Endothelial cell of umbilical vein (primary cell): ENCODE results near the gene TMEM132E. TPM values are rescaled to one million over a fixed set of nuclear protein-coding genes. Genes with fewer than 3 reads are reported as not detected.

Experiments
- BruUV-seq: library from RNA; stranded (reverse); fragments of 400-500 nt; replicated peaks from 2 replicates; lab custom pipeline; 2021; lab: Mats Ljungman, UMichigan
- CTCF ChIA-PET: fragments of 300-600, 350-600 bp; sonication (Branson Sonifier 250); formaldehyde crosslinking; loops from one replicate; lab custom pipeline; 2021; ENCODE audit warnings: antibody characterized with exemption, inconsistent platforms; lab: Charles Lee
- POLR2A ChIA-PET: fragments of 300-600, 350-600 bp; sonication (Branson Sonifier 250); formaldehyde crosslinking; loops from one replicate; lab custom pipeline; 2021; ENCODE audit warnings: antibody characterized with exemption, inconsistent platforms; lab: Charles Lee
- DNase-seq: peaks from one replicate; pipeline ENCODE4 v3.0.0-alpha.2; 2011; ENCODE audit warnings: low read depth, low spot score
- FAIRE-seq: peaks from 2 replicates; lab custom pipeline; 2011; peaks lifted over from hg19 to GRCh38; lab: Jason Lieb, UNC
- H2AFZ ChIP-seq: 2 replicates; pipeline ENCODE4 v1.6.0; 2012; ENCODE audit warnings: low read depth, low read length, control low read depth, inconsistent platforms
- H3K27ac ChIP-seq: 2 replicates; pipeline ENCODE4 v1.5.1; 2011; ENCODE audit warnings: low read depth, mild to moderate bottlenecking, control low read depth, low read length, moderate library complexity; ENCODE audit not compliant: insufficient read depth
- H3K27me3 ChIP-seq, 2 experiments: 2 replicates each; pipeline versions ENCODE4 v1.6.0 to v1.6.1; 2011; ENCODE audit warnings: low read length in 2 of 2, mixed read lengths in 1 of 2; ENCODE audit not compliant: control insufficient read depth in 2 of 2, insufficient read depth in 2 of 2
- H3K36me3 ChIP-seq, 2 experiments: 2 replicates in 1 of 2; 3 replicates in 1 of 2; pipeline ENCODE4 v1.5.1; 2011; ENCODE audit warnings: low read length in 2 of 2, mild to moderate bottlenecking in 1 of 2, moderate library complexity in 1 of 2; ENCODE audit not compliant: control insufficient read depth in 2 of 2, insufficient read depth in 2 of 2; ENCODE audit errors: extremely low read depth in 1 of 2
- H3K4me1 ChIP-seq: 3 replicates; pipeline ENCODE4 v1.5.1; 2011; ENCODE audit warnings: mild to moderate bottlenecking, low read length; ENCODE audit not compliant: control insufficient read depth, insufficient read depth; ENCODE audit errors: extremely low read depth
- H3K4me2 ChIP-seq: 2 replicates; pipeline ENCODE4 v1.6.1; 2011; ENCODE audit warnings: low read length, control low read depth, mixed read lengths; ENCODE audit not compliant: insufficient read depth
- H3K4me3 ChIP-seq, 3 experiments: fragments of 200-600 bp in 1 of 3; sonication (generic), shearing (Covaris generic) in 1 of 3; replicated peaks in 1 of 3; 2 replicates each; pipeline ENCODE4 v1.5.1; 2011 to 2016; ENCODE audit warnings: control low read depth in 3 of 3, low read length in 3 of 3, mild to moderate bottlenecking in 2 of 3, inconsistent platforms in 1 of 3, low read depth in 1 of 3, moderate library complexity in 1 of 3; ENCODE audit not compliant: insufficient read depth in 1 of 3
- H3K79me2 ChIP-seq: 2 replicates; pipeline ENCODE4 v1.6.0; 2012; ENCODE audit warnings: low read length, inconsistent platforms; ENCODE audit not compliant: control insufficient read depth, insufficient read depth
- H3K9ac ChIP-seq: replicated peaks from 2 replicates; pipeline ENCODE3; 2011; ENCODE audit warnings: low read length, control low read depth; ENCODE audit not compliant: insufficient read depth; ENCODE audit errors: extremely low read depth
- H3K9me1 ChIP-seq: replicated peaks from 3 replicates; pipeline ENCODE4 v1.6.0; 2011; ENCODE audit warnings: mild to moderate bottlenecking, low read length; ENCODE audit not compliant: control insufficient read depth, insufficient read depth; ENCODE audit errors: extremely low read depth
- H3K9me3 ChIP-seq: replicated peaks from 2 replicates; pipeline ENCODE4 v1.5.1; 2012; ENCODE audit warnings: low read length, inconsistent platforms; ENCODE audit not compliant: control insufficient read depth, insufficient read depth
- H4K20me1 ChIP-seq: replicated peaks from 2 replicates; pipeline ENCODE3; 2011; ENCODE audit warnings: mild to moderate bottlenecking, low read length; ENCODE audit not compliant: control insufficient read depth, insufficient read depth; ENCODE audit errors: extremely low read depth
- CTCF ChIP-seq, 2 donors: IDR thresholded peaks; 1 replicate in 1 of 2; 2 replicates in 1 of 2; pipeline ENCODE4 v1.5.1; 2011; ENCODE audit warnings: low read length in 2 of 2, mild to moderate bottlenecking in 2 of 2, moderate library complexity in 2 of 2, control low read depth in 1 of 2, inconsistent platforms in 1 of 2, low read depth in 1 of 2; ENCODE audit not compliant: insufficient read depth in 1 of 2; ENCODE audit errors: extremely low read depth in 1 of 2
- EZH2 ChIP-seq: IDR thresholded peaks from 2 replicates; pipeline ENCODE4 v1.6.1; 2012; ENCODE audit warnings: borderline replicate concordance, low read depth, mild to moderate bottlenecking, moderate library complexity, low read length, inconsistent platforms; ENCODE audit not compliant: severe bottlenecking
- FOS ChIP-seq: IDR thresholded peaks from 2 replicates; pipeline ENCODE4 v1.6.1; 2011; ENCODE audit warnings: mild to moderate bottlenecking, low read length, moderate library complexity, borderline replicate concordance; ENCODE audit not compliant: insufficient read depth
- GATA2 ChIP-seq: IDR thresholded peaks from 2 replicates; pipeline ENCODE4 v1.7.0; 2011; ENCODE audit warnings: low read depth, mild to moderate bottlenecking, moderate library complexity, mixed read lengths, low read length; ENCODE audit not compliant: insufficient read length, insufficient read depth
- JUN ChIP-seq: IDR thresholded peaks from 2 replicates; pipeline ENCODE4 v1.6.1; 2011; ENCODE audit warnings: borderline replicate concordance, low read depth; ENCODE audit not compliant: insufficient read length, insufficient read depth
- MAX ChIP-seq: IDR thresholded peaks from 2 replicates; pipeline ENCODE4 v1.6.1; 2011; ENCODE audit not compliant: insufficient read depth, insufficient read length
- MYC ChIP-seq: IDR thresholded peaks from one replicate; pipeline ENCODE4 v1.6.1; 2011; ENCODE audit warnings: mild to moderate bottlenecking, low read depth, low read length
- POLR2A ChIP-seq: IDR thresholded peaks from 2 replicates; pipeline ENCODE4 v1.6.1; 2012; ENCODE audit warnings: low read depth, mild to moderate bottlenecking, control low read depth, low read length
- POLR2AphosphoS5 ChIP-seq: IDR thresholded peaks from 2 replicates; pipeline ENCODE4 v1.6.1; 2012; ENCODE audit warnings: low read depth, mild to moderate bottlenecking, control low read depth, low read length, moderate library complexity; ENCODE audit not compliant: insufficient read depth
- dilution Hi-C: fragments of 300-500 bp; cut with MboI; formaldehyde crosslinking; loops from one replicate; pipeline ENCODE4 v1.15.0; 2019; ENCODE audit warnings: low sequenced_read_pairs; ENCODE audit not compliant: extremely low pct_ligation_motif_present
- intact Hi-C: fragments of 100-400 bp; cut with micrococcal nuclease; formaldehyde crosslinking; loops from one replicate; pipeline ENCODE4 v1.10.0; 2022
- polyA plus RNA-seq, 4 experiments: library from polyadenylated mRNA; depleted of rRNA in 3 of 4; stranded (reverse) in 3 of 4; unstranded in 1 of 4; fragments of >200 nt; gene quantifications; 2 replicates each; pipeline versions ENCODE4 v1.2.1 to v1.2.3, GENCODE V29; 2011 to 2012; ENCODE audit warnings: missing spikeins in 1 of 4
- total RNA-seq: library from RNA; stranded (reverse); gene quantifications from 2 replicates; pipeline ENCODE4 v1.2.3, GENCODE V29; 2021

The TMEM132E gene
- total and polyA plus RNA-seq, 2 donors (not counting 3 experiments of a cell fraction or from before 2014, with no cell fraction given): not detected

- H3K4me2 ChIP-seq: no peak overlapping the region
- no peak overlapping the region for H3K27ac ChIP-seq
- no peak for FAIRE-seq
- POLR2A ChIA-PET: no interaction called here
- no peaks in the 10 kb centered on the region for H3K79me2 ChIP-seq
- peaks cover 16 to 23% of the 10 kb centered on the region in 2 experiments for H3K27me3 ChIP-seq
- dilution Hi-C loops: no loop called here
- H3K9me1 ChIP-seq: no peaks in the 10 kb centered on the region
- CTCF ChIA-PET: no interaction called here
- no peaks in the 10 kb centered on the region for H3K9me3 ChIP-seq
- no peak overlapping the region for H2AFZ ChIP-seq
- no TSS peak for BruUV-seq
- H3K4me3 ChIP-seq: no peak overlapping the region
- no peaks in the 10 kb centered on the region for H3K36me3 ChIP-seq
- DNase-seq: no peak
- H3K9ac ChIP-seq: no peak overlapping the region
- intact Hi-C loops: no loop called here
- no peaks in the 10 kb centered on the region for H3K4me1 ChIP-seq
- TF ChIP-seq MAX (no peak), FOS (no peak), EZH2 (no peak), JUN (no peak), POLR2AphosphoS5 (no peak), MYC (no peak), GATA2 (no peak), CTCF (IDR thresholded peaks at IDR 0.05; ENCODE audit: extremely low read depth in 1 of 2, insufficient read depth in 1 of 2, low read depth in 1 of 2, low read length in 2 of 2) (no peak), POLR2A (no peak)
- H4K20me1 ChIP-seq: no peaks in the 10 kb centered on the region
Observed at GRCh38 chr17:34628879-34629278, 49.5 kb downstream of the TMEM132E start.
